GM18951 (cell line): ENCODE results near the gene QARS1.

Source experiments
- POLR2A ChIP-seq: IDR thresholded peaks from 4 replicates; pipeline ENCODE4 v1.6.1; 2011; ENCODE audit warnings: mild to moderate bottlenecking; ENCODE audit not compliant: insufficient read length, insufficient read depth; ENCODE audit errors: extremely low read depth
- in situ Hi-C: fragments of 300-500 bp; cut with MboI; formaldehyde crosslinking; loops from one replicate; pipeline ENCODE4 v1.12.0; 2022; ENCODE audit warnings: low sequenced_read_pairs, mixed read lengths, inconsistent platforms; ENCODE audit not compliant: unreplicated experiment

The QARS1 gene

DNA sequence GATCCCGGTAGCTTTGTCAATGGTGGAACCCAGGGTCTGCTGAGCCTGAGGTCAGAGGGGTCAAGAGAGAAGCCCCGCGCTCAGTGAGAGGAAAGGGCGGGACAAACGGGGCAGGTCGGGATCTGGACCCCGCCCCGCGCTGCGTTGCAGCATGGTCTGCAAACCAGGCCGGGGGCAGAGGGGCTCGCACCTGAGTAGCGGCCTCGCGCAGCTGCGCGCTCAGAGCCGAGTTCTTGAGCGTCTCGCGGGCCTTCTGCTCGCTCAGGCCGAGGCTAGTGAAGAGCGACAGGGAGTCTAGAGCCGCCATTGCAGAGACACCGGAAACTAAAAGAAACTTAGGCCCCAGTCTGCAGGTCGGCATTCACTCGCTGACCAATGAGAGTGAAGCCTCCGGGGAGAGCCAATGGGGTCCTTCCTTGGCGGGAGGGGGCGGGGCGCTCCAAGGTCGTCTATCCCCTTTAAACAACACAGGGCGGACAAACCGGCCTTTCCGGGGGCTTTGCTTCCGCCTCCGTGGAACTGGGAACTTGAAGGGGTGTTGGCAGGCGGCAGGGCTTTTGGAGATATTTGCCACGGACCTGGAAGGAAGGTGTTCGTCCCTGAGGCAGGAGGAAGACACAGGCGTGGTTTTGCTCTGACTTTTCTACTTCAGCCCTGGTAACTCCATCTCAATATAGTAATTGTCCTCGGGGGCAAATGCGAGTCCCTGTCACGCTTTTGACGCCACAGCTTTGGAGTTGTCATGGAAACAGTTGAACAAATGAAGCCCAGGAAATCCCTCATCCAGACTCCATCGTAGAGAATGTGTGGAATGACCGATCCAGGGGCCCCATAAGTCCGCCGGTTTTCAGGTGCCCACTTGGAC is at the start of gene QARS1:
TSS of gene QARS1 (minus strand) at position 331 of the 865 bp plus-strand sequence. CDS start at position 307, 24 bp downstream.
- TF ChIP-seq POLR2A = peak; percentile 86
- in situ Hi-C loops = no loop called here

DNA sequence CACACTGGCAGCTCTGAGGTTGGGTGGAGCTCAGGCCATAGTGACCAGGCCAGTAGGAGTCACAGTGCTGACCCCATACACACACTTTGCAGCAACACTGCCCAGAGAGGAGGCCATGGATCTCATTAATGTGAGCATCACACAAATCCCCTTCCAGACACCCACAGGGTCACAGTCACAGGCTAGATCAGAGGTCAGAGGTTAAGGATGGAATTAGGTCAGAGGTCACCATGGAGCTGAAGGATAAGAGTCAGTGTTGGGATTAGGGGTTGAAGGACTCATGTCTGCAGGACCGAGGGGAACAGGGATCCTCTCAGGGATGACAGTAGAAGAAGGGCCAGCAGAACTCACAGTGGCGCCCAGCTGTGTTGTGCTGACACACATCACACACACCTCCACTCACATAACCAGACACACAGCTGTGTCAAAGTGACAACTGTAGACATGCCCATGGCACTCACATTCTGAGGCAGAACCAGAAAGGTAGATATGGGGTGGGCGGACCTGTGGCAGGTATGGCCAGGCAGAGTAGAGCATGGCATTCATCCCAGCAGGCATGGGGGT is 48.9 kb upstream of the QARS1 start:
- in situ Hi-C loops = no loop called here
- TF ChIP-seq POLR2A = no peak

DNA sequence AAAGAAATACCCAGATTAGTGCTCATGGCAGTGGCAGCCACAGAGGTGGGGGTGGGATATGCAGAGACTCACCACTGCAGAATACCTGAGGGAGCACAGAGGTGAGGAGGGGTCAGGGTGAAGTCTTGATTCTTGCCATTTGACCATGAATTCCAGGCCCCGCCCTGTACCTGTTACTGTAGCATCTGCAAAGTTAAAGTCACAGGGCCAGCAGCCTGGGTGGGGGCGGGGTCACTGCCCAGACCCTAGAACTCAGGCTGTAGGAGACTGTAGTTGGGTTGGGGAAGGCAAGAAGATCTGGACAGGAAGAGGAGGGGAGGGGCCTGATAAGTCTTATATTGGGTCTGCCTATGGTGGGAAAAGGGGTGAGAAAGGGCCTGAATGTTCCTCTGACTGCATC is 47.1 kb upstream of the QARS1 start:
- in situ Hi-C loops = no loop called here
- TF ChIP-seq POLR2A = no peak

DNA sequence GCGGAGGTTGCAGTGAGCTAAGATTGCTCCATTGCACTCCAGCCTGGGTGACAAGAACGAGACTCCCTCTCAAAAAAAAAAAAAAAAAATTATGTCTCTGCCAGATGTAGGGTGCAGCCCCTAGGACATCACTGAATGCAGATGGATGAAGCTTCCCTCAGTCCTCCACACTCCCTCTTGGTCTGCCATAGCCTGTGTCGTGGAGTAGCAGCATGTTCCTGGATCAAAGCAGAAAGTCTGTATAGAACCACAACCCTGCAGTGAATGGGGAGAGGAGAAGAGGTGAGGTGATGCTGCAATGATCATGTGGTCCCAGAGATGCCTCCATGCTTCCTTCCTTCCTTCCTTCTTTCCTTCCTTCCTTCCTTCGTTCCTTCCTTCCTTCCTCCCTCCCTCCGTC is 43.6 kb upstream of the QARS1 start:
- in situ Hi-C loops = no loop called here
- no peak for TF ChIP-seq POLR2A

DNA sequence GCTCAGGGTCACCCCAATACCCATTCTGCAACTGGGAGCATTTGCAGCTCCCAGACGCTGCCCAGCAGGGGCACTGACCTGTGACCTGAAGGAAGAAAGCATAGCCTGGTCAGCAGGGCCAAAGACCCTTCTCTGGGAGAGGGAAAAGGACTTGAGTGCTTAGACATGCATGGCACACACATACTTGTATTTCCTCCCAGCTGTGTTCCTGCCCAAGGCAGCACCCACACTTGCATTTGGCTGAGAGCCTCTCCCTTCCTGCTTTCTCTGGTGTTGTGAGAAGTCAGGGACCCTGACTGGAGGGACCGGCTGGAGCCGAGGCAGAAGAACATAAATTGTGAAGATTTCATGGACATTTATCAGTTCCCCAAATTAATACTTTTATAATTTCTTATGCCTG is 35.5 kb upstream of the QARS1 start:
- in situ Hi-C loops = no loop called here
- no peak for TF ChIP-seq POLR2A

DNA sequence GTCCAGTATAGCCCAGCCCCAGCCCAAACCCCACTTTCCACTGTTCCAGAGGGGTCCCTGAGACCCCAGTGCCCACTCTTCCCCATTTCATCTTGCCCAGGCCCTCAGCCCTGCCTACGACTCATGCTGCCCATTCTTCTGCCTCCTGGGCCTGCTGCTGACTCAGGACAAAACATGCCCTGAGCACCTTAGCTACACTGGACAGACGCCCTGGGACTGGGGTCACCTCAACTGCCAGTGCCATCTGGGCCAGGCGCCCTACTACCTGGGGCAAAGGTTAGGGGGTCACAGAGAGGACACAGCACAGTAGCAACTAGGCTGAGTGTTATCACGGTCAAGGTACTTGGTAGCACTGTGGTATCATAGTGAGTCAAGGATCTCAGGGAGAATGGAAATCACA is 30.9 kb upstream of the QARS1 start:
- TF ChIP-seq POLR2A = no peak
- in situ Hi-C loops = no loop called here

DNA sequence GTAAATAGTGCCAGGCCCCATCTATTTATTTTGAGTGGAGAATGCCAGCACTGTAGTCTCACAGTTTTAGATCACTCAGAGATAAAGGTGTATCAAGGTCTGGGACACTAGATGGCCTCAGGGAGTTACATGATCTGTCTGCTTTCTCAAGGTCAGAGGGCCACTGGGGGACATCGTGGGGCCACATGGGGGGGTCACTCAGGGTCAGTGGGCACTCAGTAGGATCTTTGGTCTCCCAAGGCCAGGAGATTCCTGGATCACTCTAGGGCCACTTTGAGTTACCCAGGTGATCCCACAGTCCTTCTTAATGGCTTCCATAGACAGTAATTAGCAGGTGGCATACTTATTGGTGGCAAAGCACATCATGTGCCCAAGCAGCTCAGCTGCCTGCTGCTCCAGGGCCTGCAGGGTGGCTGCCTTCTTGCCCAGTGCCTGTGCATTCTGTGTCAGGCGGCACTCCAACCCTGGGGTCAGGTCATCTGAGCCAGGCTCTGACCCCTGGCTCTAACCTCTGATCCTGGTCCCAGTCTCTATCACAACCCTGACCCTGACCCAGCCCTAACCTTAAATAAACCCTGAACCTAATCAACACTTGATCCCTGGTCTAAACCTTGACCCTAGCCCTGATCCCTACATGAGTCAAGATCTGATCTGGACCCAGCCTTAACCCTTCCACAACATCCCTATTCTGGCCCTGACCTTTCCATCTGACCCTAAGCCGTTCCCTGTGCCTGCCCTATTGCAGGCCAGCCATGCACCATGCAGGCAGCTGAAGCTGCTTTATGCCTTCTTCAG is 30.1 kb upstream of the QARS1 start:
- in situ Hi-C loops = no loop called here
- TF ChIP-seq POLR2A = no peak

DNA sequence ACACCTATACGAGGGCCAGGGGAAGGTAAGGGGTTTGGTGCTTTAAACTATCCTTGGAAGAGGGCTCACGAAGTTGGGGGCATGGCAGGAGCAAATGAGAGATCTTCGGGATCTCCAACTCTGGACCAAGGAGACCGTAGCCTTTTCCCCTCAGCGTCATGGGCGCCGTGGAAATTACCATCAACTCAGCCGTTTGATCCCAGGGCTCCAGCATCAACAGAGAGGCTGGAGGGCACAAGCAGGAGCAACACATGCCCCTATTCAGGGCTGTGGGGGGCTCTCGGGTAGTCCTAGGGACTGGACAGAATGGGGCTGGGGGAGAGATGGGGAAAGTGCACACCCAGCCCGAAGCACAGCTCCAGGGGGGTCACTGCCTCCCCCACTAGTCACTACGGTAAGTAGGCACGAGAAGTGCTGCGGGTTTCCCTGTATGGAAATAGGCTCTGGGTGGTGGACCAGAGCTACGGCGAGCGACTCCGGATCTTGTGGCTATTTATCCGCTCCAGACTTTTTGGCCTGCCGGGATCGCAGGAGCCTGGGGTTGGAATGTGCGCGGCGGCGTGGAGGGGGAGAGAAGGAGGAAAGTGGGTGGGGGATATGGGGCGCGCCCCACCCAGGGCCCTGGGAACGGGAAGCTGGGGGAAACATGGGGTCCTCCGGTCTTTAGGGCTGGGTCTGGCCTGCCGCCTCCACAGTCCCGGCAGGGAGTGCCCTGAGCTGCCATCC is 28.8 kb upstream of the QARS1 start:
- no peak for TF ChIP-seq POLR2A
- in situ Hi-C loops = no loop called here

DNA sequence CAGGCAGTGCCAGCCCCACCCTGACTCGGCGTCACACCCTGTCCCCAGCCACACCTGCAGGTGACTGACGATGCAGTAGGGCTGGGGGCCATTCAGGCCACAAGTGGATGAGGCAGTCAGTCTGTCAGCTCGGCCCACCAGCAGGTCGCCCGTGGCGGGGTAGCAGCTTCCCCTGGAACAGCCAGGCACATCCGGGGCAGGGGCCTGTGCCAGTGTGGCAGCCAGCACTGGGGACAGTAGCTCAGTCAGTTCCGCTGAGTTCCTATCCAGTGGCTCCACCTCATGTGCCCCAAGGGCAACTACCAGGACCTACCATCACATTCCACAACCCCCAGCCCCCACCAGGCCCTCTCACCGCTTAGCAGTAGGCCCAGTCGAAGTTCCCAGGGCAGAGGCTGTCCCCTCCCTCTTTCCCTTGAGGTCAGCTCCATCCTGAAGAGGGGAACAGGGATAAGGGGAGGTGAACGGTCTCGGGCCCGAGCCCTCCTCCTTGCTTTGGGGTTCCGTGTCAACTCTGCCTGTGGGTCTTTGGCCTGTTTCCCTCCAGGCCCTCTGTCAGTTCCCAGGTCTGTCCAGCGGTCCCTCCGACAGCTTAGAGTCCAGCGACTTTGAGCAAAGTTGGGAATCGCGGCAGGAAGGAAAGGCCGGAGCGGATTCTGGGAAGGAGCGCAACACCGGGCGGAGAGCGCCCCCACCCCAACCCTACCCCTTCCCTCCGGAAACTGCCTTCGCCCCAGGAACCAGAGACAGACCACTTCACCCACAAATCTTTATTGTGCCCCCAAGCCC is 28.1 kb upstream of the QARS1 start, which contains the start of gene LAMB2:
TSS of gene LAMB2 (minus strand) at position 614 of the 789 bp plus-strand sequence. CDS start at position 431, 183 bp downstream.
- in situ Hi-C loops = no loop called here
- TF ChIP-seq POLR2A = no peak

DNA sequence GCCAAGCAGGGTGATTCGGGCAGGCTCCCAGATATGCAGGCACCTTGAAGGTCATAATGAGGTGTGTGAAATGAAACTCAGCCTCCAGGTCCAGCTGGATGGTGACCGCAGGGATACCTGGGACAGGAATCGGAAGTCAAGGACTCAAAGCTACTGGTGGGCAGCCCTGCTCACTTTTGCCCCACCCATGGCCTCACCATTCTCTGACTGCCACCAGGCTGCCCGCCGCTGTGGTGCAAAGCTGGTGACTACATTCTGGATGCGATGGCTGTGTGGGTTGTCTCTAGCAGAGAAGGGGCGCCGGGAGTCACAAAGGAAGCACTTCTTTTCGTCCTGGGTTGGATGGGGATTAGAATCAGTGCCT is 27.5 kb upstream of the QARS1 start:
- in situ Hi-C loops = no loop called here
- TF ChIP-seq POLR2A = no peak

DNA sequence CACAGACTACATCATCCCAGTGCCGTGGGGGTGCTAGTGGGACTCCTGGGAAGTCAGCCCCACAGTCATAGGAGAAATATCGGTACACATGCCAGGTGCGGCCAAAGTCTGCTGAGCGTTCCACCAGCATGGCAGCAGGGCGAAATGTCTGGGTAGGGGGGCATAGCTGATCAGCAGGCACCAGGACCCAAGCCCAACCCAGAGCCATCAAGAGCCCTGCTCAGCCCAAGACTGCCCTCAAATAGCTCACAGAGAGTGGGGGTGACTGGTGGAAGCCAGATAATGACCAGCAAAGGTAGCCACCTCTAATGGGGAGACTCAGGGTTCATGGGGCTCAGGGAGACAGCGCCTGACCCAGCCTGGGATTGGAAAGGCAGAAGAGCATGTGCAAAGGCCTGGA is 27.0 kb upstream of the QARS1 start:
- no peak for TF ChIP-seq POLR2A
- in situ Hi-C loops = no loop called here

DNA sequence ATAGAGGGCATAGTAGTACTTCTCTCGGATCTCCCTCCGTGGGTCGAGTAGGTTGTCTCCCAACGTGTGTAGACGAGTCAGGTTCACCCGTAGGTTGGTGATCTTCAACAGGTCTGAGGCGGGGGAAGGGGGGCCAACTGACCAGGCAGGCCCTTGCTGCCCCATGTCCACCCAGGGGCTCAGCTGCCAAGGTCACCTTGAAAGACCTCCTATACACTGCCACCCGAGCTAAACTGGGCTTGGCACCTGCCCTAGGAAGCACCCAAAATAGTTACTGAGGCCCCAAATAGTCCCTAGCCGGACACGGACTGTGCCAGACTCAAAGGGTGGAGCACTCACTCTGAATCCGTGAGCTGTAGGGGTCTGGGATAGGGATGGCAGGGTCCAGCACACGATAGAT is 26.5 kb upstream of the QARS1 start:
- no peak for TF ChIP-seq POLR2A
- in situ Hi-C loops = no loop called here

DNA sequence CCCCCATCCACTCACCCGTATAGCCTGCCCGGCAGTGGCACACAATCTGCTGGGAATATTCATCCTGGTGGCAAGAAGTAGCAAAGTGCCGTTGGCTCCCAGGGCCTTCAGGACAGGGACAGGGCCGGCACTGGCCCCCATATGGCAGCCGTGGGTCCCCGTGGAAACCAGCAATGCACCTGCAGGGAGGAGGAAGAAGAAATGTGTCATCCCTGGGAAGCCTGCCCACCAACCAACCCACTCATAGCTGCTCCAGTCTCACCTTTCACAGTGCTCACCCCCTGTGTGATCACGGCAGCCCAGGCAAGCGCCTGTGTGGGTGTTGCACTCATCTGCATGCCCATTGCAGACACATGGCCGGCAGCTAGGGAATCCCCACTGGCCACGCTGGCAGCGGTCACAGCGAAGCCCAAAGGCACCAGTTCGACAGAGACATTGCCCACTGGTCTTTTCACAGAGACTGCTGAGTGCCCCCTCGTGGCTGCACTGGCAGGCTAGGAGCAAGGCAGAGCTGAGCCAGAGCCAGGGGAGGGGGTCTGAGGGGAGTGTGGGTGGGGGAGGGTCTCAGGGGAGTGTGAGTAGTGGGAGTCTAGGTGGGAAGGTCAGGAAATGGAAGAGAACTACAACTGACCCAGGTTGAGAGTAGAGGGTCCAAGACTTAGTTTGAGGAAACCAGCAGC is 20.6 kb upstream of the QARS1 start:
- in situ Hi-C loops = no loop called here
- no peak for TF ChIP-seq POLR2A
